ENCODE results near the gene GGTLC2.

Gene GGTLC2

DNA sequence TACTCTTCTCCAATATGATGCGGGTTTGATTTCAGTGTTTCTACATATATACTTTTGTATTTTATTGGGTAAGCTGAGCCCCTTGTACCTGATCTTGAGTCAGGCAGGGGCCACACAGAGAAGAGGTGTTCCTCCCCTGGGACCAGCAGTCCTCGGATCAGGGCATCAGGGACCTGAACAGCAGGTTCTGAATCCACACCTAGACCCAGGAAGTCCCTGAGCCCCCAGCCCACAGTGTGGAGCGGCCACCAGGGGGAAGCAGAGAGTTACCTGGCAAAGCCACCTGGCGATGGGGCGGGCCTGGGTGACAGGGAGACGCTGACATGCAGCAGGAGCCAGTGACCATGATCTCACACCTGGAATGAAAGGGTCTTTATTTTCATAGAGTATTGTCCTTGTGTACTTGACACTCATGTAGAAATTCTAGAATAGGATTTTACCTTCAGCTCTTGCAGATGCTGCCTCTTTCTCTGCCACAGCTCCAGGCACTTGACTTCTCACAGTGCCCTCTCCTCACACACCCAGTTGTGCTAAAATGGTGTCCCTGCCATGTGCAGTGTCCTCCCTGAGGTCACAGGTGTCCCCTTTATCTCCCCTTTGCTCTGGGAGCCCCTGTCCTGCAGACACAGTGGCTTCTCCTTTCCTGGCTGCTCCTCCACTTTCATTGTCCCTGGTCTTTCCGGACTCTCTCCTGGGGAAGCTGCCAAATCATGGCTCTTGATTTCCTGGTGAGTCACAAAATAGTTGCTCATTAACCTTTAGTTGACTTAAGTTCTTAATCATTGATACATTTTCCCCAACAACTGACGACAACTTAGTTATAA lies 48.5 kb downstream of the GGTLC2 start:
- DNase-seq, result no peak

- no peak for DNase-seq
Measured at GRCh38 chr22:22693531-22693884, 49.1 kb downstream of the GGTLC2 start.

DNA sequence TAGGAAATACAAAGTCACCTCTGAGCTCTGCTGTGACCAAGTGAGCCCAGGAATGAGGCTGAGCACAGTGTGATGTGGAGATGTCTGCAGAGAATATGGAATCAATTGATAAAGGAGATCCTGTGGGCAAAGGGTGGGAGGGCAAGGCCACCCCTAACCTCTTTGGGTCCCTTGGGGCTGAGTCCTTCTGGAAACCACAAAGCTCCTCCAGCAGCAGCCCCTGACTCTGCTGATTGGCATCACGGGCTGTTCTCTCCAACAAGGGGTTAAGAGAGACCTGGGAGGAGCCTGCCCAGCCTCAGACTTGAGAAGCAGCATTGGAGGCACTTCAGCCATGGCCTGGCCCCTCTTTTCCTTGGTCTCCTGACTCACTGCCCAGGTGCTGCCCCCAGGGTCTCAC lies 49.7 kb downstream of the GGTLC2 start:
- DNase-seq, result no peak

DNA sequence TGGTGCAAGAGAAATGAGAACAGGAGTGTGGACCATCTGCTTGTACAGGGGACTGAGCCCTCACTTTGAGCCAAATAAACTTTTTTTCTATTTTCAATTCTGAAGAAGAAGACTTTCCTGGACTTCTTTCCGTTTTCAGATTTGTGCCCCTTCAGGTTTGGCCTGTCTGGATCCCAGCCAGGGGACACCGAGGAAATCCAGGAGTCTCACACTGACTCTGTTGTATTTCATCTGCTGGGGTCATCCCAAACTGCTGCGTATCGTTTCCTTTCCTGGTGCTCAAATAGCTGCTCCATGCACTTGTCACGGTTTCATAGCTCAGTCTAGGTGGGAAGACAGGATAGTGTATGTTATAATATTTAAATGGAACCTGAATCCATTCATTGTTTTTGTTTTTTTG lies 51.7 kb downstream of the GGTLC2 start:
- no peak for DNase-seq

Data from SW 1271 (cell line).